ENCODE data around the gene TSLP. TPM values are rescaled to one million over a fixed set of nuclear protein-coding genes. Genes with fewer than 3 reads are reported as not detected.

Gene TSLP
- polyA plus RNA-seq, 1 experiment: 0.05 TPM

GRCh38 chr5:111119856-111120255 is 48.3 kb downstream of the TSLP start:
- H3K36me3 ChIP-seq (ENCODE audit: control insufficient read depth, insufficient read depth, low read length): no peaks in the 10 kb centered on the region

GRCh38 chr5:111120911-111121310 is 49.4 kb downstream of the TSLP start:
- TF ChIP-seq CTCF (IDR thresholded peaks at IDR 0.05; ENCODE audit: insufficient read depth, low read depth, low read length): no peak
- ChIA-PET CTCF (no interaction called here), POLR2A (no interaction called here)
- no peak for DNase-seq (ENCODE audit: low read depth)
- H3K36me3 ChIP-seq (ENCODE audit: control insufficient read depth, insufficient read depth, low read length): 0 out of 2 replicates have a peak, but pooled peaks cover 1% of the 10 kb centered on the region
- no peaks in the 10 kb centered on the region for H3K27me3 ChIP-seq (ENCODE audit: control insufficient read depth, insufficient read depth, low read length)
- no peak overlapping the region for H3K4me3 ChIP-seq (ENCODE audit: low read depth, low read length)

More at GRCh38 chr5:111119856-111120255, 48.3 kb downstream of the TSLP start:
- Histone ChIP-seq H3K4me3 (ENCODE audit: low read depth, low read length) (no peak overlapping the region), H3K27me3 (ENCODE audit: control insufficient read depth, insufficient read depth, low read length) (no peaks in the 10 kb centered on the region)
- CTCF ChIA-PET: no interaction called here
- no peak for TF ChIP-seq CTCF (IDR thresholded peaks at IDR 0.05; ENCODE audit: insufficient read depth, low read depth, low read length)
- POLR2A ChIA-PET: no interaction called here
- DNase-seq (ENCODE audit: low read depth): no peak

DNA sequence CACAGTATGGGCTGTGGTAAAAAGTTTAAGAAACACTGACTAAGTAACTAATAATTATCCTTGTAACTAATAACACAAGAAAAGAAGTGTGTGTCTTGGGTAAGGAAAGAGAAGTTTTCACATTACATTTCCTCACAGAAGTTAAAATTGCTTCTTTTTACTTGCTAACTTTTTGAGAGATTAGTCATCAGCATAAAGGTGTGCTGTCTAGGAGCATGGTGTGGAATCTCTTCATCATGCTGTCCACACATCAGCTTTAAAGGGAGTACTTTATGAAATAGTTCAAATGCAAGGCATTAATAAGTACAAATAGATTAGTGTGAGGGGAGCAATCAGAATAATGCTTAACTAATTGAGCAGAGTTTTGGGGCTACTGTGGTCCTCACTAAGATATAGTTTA is 50.4 kb downstream of the TSLP start:
- Histone ChIP-seq H3K27me3 (ENCODE audit: control insufficient read depth, insufficient read depth, low read length) (no peaks in the 10 kb centered on the region), H3K4me3 (ENCODE audit: low read depth, low read length) (no peak overlapping the region), H3K36me3 (ENCODE audit: control insufficient read depth, insufficient read depth, low read length) (0 out of 2 replicates have a peak, but pooled peaks cover 1% of the 10 kb centered on the region)
- POLR2A ChIA-PET: no interaction called here
- CTCF ChIA-PET: no interaction called here
- TF ChIP-seq CTCF (IDR thresholded peaks at IDR 0.05; ENCODE audit: insufficient read depth, low read depth, low read length): no peak
- no peak for DNase-seq (ENCODE audit: low read depth)

- ChIA-PET CTCF (no interaction called here), POLR2A (no interaction called here)
- Histone ChIP-seq H3K27me3 (ENCODE audit: control insufficient read depth, insufficient read depth, low read length) (no peaks in the 10 kb centered on the region), H3K4me3 (ENCODE audit: low read depth, low read length) (no peak overlapping the region), H3K36me3 (ENCODE audit: control insufficient read depth, insufficient read depth, low read length) (0 out of 2 replicates have a peak, but pooled peaks cover 1% of the 10 kb centered on the region)
- no peak for DNase-seq (ENCODE audit: low read depth)
- TF ChIP-seq CTCF (IDR thresholded peaks at IDR 0.05; ENCODE audit: insufficient read depth, low read depth, low read length): no peak
These were observed 50.9 kb downstream of the TSLP start for GRCh38 chr5:111122398-111122797.

- DNase-seq (ENCODE audit: low read depth): no peak
- no peak for TF ChIP-seq CTCF (IDR thresholded peaks at IDR 0.05; ENCODE audit: insufficient read depth, low read depth, low read length)
- Histone ChIP-seq H3K4me3 (ENCODE audit: low read depth, low read length) (no peak overlapping the region), H3K27me3 (ENCODE audit: control insufficient read depth, insufficient read depth, low read length) (no peaks in the 10 kb centered on the region), H3K36me3 (ENCODE audit: control insufficient read depth, insufficient read depth, low read length) (0 out of 2 replicates have a peak, but pooled peaks cover 1% of the 10 kb centered on the region)
- POLR2A ChIA-PET: no interaction called here
- CTCF ChIA-PET: no interaction called here
These were observed 53.3 kb downstream of the TSLP start for GRCh38 chr5:111124793-111125192.
